ENCODE measurements around the gene CBFB. TPM values are rescaled to one million over a fixed set of nuclear protein-coding genes. Genes with fewer than 3 reads are reported as not detected.

The CBFB gene
- total and polyA plus RNA-seq, 2 experiments from 2014 or later: 26.1 to 26.9 TPM

DNA sequence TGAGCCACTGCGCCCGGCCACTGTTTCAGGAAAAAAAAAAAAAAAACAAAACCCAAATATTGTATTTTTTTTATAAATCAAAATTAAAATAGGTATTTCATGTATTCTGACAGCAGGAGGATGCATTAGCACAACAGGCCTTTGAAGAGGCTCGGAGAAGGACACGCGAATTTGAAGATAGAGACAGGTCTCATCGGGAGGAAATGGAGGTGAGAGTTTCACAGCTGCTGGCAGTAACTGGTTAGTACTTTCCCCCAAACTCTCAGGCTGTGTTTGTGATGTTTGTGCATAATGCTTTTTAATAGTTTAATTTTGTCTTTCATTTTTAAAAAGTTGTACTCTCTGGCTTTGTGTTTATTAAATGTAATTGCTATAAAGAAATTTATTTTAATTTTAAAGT, 53.2 kb downstream of the CBFB start:
- no peak overlapping the region for H2AFZ ChIP-seq
- Mint-ChIP-seq H3K27me3 (ENCODE audit: insufficient read depth, low read depth, poor library complexity) (peaks cover 3% of the 10 kb centered on the region), H3K4me1 (no peaks in the 10 kb centered on the region), H3K27ac (no peak overlapping the region), H3K9me3 (no peaks in the 10 kb centered on the region), H3K4me3 (no peak overlapping the region), H3K36me3 (ENCODE audit: low read depth) (no peaks in the 10 kb centered on the region)
- H3K79me2 ChIP-seq (replicated peaks; ENCODE audit: insufficient read depth): no peaks in the 10 kb centered on the region
- H3K4me1 ChIP-seq (ENCODE audit: insufficient read depth): no peaks in the 10 kb centered on the region
- H3K4me3 ChIP-seq: no peak overlapping the region
- no peaks in the 10 kb centered on the region; the same call in 1 of the 2 replicates for H3K36me3 ChIP-seq (ENCODE audit: insufficient read depth)
- H3K4me2 ChIP-seq: no peak overlapping the region
- TF ChIP-seq, protein P1, sequence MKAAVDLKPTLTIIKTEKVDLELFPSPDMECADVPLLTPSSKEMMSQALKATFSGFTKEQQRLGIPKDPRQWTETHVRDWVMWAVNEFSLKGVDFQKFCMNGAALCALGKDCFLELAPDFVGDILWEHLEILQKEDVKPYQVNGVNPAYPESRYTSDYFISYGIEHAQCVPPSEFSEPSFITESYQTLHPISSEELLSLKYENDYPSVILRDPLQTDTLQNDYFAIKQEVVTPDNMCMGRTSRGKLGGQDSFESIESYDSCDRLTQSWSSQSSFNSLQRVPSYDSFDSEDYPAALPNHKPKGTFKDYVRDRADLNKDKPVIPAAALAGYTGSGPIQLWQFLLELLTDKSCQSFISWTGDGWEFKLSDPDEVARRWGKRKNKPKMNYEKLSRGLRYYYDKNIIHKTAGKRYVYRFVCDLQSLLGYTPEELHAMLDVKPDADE (IDR thresholded peaks at IDR 0.05): no peak
- TF ChIP-seq JUNB (IDR thresholded peaks at IDR 0.05; ENCODE audit: unreplicated experiment): no peak
- no peaks in the 10 kb centered on the region for H3K9me2 ChIP-seq (ENCODE audit: insufficient read depth)
- DNase-seq (ENCODE audit: low spot score) (no peak), ATAC-seq (no peak)
- H3K27me3 ChIP-seq (ENCODE audit: insufficient read depth): no peaks in the 10 kb centered on the region
- peaks cover 4% of the 10 kb centered on the region for H4K20me1 ChIP-seq (replicated peaks; ENCODE audit: insufficient read depth)
- no peak overlapping the region for H3K27ac ChIP-seq (ENCODE audit: low read depth)
- H3F3A ChIP-seq (replicated peaks; ENCODE audit: low read depth): no peaks in the 10 kb centered on the region

DNA sequence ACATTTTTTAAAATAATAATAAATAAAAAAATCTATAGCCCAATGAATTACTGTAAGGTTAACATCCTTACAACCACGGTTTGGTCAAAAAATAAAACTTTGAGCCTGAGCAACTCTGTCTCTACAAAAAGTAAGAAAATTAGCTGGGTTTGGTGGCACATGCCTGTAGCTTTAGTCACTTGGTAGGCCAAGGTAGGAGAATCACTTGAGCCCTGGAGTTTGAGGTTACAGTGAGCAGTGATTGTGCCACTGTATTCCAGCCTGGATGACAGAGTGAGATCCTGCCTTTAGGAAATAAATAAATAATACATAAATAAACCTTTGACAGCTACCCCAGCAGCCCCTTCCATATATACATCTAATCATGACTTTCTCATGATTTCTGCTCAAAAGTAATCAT, 53.9 kb downstream of the CBFB start:
- H4K20me1 ChIP-seq (replicated peaks; ENCODE audit: insufficient read depth): peaks cover 4% of the 10 kb centered on the region
- H3K9me2 ChIP-seq (ENCODE audit: insufficient read depth): no peaks in the 10 kb centered on the region
- no peaks in the 10 kb centered on the region for H3K36me3 Mint-ChIP-seq (ENCODE audit: low read depth)
- no peak overlapping the region for H2AFZ ChIP-seq
- H3K27ac Mint-ChIP-seq: no peak overlapping the region
- H3K4me3 ChIP-seq: no peak overlapping the region
- no peaks in the 10 kb centered on the region for H3K4me1 ChIP-seq (ENCODE audit: insufficient read depth)
- H3F3A ChIP-seq (replicated peaks; ENCODE audit: low read depth): no peaks in the 10 kb centered on the region
- H3K36me3 ChIP-seq (ENCODE audit: insufficient read depth): no peaks in the 10 kb centered on the region; the same call in 1 of the 2 replicates
- no peaks in the 10 kb centered on the region for H3K9me3 Mint-ChIP-seq
- DNase-seq (ENCODE audit: low spot score) (no peak), ATAC-seq (no peak)
- no peak overlapping the region for H3K4me2 ChIP-seq
- H3K4me3 Mint-ChIP-seq: no peak overlapping the region
- H3K27me3 Mint-ChIP-seq (ENCODE audit: insufficient read depth, low read depth, poor library complexity): peaks cover 3% of the 10 kb centered on the region
- H3K4me1 Mint-ChIP-seq: no peaks in the 10 kb centered on the region
- H3K27ac ChIP-seq (ENCODE audit: low read depth): no peak overlapping the region
- no peaks in the 10 kb centered on the region for H3K27me3 ChIP-seq (ENCODE audit: insufficient read depth)
- H3K79me2 ChIP-seq (replicated peaks; ENCODE audit: insufficient read depth): no peaks in the 10 kb centered on the region
- TF ChIP-seq ZNF114 (CRISPR knock-in tag; IDR thresholded peaks at IDR 0.05) (no peak), STAT1 (IDR thresholded peaks at IDR 0.05; ENCODE audit: unreplicated experiment) (no peak), NANOG (IDR thresholded peaks at IDR 0.05; ENCODE audit: borderline replicate concordance) (no peak), JUNB (IDR thresholded peaks at IDR 0.05; ENCODE audit: unreplicated experiment) (no peak), ZNF331 (CRISPR knock-in tag; IDR thresholded peaks at IDR 0.05; ENCODE audit: low read depth) (no peak), CREB1 (CRISPR knock-in tag; IDR thresholded peaks at IDR 0.05; ENCODE audit: low read depth) (no peak), EZH2 (IDR thresholded peaks at IDR 0.05; ENCODE audit: low read depth, unreplicated experiment) (no peak), POLR2AphosphoS5 (IDR thresholded peaks at IDR 0.05; ENCODE audit: low read depth) (no peak)
- TF ChIP-seq, protein P1 (IDR thresholded peaks at IDR 0.05): no peak
- TF ChIP-seq, protein P2, sequence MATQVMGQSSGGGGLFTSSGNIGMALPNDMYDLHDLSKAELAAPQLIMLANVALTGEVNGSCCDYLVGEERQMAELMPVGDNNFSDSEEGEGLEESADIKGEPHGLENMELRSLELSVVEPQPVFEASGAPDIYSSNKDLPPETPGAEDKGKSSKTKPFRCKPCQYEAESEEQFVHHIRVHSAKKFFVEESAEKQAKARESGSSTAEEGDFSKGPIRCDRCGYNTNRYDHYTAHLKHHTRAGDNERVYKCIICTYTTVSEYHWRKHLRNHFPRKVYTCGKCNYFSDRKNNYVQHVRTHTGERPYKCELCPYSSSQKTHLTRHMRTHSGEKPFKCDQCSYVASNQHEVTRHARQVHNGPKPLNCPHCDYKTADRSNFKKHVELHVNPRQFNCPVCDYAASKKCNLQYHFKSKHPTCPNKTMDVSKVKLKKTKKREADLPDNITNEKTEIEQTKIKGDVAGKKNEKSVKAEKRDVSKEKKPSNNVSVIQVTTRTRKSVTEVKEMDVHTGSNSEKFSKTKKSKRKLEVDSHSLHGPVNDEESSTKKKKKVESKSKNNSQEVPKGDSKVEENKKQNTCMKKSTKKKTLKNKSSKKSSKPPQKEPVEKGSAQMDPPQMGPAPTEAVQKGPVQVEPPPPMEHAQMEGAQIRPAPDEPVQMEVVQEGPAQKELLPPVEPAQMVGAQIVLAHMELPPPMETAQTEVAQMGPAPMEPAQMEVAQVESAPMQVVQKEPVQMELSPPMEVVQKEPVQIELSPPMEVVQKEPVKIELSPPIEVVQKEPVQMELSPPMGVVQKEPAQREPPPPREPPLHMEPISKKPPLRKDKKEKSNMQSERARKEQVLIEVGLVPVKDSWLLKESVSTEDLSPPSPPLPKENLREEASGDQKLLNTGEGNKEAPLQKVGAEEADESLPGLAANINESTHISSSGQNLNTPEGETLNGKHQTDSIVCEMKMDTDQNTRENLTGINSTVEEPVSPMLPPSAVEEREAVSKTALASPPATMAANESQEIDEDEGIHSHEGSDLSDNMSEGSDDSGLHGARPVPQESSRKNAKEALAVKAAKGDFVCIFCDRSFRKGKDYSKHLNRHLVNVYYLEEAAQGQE (IDR thresholded peaks at IDR 0.05; ENCODE audit: unreplicated experiment): no peak
- TF ChIP-seq, protein P3, sequence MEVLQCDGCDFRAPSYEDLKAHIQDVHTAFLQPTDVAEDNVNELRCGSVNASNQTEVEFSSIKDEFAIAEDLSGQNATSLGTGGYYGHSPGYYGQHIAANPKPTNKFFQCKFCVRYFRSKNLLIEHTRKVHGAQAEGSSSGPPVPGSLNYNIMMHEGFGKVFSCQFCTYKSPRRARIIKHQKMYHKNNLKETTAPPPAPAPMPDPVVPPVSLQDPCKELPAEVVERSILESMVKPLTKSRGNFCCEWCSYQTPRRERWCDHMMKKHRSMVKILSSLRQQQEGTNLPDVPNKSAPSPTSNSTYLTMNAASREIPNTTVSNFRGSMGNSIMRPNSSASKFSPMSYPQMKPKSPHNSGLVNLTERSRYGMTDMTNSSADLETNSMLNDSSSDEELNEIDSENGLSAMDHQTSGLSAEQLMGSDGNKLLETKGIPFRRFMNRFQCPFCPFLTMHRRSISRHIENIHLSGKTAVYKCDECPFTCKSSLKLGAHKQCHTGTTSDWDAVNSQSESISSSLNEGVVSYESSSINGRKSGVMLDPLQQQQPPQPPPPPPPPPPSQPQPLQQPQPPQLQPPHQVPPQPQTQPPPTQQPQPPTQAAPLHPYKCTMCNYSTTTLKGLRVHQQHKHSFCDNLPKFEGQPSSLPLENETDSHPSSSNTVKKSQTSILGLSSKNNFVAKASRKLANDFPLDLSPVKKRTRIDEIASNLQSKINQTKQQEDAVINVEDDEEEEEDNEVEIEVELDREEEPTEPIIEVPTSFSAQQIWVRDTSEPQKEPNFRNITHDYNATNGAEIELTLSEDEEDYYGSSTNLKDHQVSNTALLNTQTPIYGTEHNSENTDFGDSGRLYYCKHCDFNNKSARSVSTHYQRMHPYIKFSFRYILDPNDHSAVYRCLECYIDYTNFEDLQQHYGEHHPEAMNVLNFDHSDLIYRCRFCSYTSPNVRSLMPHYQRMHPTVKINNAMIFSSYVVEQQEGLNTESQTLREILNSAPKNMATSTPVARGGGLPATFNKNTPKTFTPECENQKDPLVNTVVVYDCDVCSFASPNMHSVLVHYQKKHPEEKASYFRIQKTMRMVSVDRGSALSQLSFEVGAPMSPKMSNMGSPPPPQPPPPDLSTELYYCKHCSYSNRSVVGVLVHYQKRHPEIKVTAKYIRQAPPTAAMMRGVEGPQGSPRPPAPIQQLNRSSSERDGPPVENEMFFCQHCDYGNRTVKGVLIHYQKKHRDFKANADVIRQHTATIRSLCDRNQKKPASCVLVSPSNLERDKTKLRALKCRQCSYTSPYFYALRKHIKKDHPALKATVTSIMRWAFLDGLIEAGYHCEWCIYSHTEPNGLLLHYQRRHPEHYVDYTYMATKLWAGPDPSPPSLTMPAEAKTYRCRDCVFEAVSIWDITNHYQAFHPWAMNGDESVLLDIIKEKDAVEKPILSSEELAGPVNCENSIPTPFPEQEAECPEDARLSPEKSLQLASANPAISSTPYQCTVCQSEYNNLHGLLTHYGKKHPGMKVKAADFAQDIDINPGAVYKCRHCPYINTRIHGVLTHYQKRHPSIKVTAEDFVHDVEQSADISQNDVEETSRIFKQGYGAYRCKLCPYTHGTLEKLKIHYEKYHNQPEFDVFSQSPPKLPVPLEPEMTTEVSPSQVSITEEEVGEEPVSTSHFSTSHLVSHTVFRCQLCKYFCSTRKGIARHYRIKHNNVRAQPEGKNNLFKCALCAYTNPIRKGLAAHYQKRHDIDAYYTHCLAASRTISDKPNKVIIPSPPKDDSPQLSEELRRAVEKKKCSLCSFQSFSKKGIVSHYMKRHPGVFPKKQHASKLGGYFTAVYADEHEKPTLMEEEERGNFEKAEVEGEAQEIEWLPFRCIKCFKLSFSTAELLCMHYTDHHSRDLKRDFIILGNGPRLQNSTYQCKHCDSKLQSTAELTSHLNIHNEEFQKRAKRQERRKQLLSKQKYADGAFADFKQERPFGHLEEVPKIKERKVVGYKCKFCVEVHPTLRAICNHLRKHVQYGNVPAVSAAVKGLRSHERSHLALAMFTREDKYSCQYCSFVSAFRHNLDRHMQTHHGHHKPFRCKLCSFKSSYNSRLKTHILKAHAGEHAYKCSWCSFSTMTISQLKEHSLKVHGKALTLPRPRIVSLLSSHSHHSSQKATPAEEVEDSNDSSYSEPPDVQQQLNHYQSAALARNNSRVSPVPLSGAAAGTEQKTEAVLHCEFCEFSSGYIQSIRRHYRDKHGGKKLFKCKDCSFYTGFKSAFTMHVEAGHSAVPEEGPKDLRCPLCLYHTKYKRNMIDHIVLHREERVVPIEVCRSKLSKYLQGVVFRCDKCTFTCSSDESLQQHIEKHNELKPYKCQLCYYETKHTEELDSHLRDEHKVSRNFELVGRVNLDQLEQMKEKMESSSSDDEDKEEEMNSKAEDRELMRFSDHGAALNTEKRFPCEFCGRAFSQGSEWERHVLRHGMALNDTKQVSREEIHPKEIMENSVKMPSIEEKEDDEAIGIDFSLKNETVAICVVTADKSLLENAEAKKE (CRISPR knock-in tag; IDR thresholded peaks at IDR 0.05): no peak

Data from GM23338 (cell line).